ENCODE results near the gene CXCL8.
"Not testable (repeated sequence)": the region's sequence is repeated elsewhere in the genome, so short reads cannot be mapped to it uniquely, and the experiment has no call there.

CXCL8 gene

GRCh38 chr4:73740353-73740778 lies at the start of gene CXCL8:
TSS of gene CXCL8 (plus strand) at chr4:73740569. CDS start at chr4:73740659, 90 bp downstream.
- DNase-seq (ENCODE audit: low read depth), result peak; percentile 94
- TF ChIP-seq, protein P1, sequence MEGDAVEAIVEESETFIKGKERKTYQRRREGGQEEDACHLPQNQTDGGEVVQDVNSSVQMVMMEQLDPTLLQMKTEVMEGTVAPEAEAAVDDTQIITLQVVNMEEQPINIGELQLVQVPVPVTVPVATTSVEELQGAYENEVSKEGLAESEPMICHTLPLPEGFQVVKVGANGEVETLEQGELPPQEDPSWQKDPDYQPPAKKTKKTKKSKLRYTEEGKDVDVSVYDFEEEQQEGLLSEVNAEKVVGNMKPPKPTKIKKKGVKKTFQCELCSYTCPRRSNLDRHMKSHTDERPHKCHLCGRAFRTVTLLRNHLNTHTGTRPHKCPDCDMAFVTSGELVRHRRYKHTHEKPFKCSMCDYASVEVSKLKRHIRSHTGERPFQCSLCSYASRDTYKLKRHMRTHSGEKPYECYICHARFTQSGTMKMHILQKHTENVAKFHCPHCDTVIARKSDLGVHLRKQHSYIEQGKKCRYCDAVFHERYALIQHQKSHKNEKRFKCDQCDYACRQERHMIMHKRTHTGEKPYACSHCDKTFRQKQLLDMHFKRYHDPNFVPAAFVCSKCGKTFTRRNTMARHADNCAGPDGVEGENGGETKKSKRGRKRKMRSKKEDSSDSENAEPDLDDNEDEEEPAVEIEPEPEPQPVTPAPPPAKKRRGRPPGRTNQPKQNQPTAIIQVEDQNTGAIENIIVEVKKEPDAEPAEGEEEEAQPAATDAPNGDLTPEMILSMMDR (IDR thresholded peaks at IDR 0.05; ENCODE audit: insufficient read depth, low read depth, low read length, missing control alignments), result no peak
- no peak within 1 kb of the TSS for H3K4me3 ChIP-seq (ENCODE audit: low read length)

DNA sequence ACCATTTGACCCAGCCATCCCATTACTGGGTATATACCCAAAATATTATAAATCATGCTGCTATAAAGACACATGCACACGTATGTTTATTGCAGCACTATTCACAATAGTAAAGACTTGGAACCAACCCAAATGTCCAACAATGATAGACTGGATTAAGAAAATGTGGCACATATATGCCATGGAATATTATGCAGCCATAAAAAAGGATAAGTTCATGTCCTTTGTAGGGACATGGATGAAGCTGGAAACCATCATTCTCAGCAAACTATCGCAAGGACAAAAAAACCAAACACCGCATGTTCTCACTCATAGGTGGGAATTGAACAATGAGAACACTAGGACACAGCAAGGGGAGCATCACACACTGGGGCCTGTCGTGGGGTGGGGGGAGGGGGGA lies 49.2 kb upstream of the CXCL8 start:
- DNase-seq (ENCODE audit: low read depth); H3K4me3 ChIP-seq (ENCODE audit: low read length): not testable (repeated sequence)

- no peak for DNase-seq (ENCODE audit: low read depth)
- TF ChIP-seq, protein P1 (IDR thresholded peaks at IDR 0.05; ENCODE audit: insufficient read depth, low read depth, low read length, missing control alignments), result no peak
- no peak overlapping the region for H3K4me3 ChIP-seq (ENCODE audit: low read length)
These were observed 48.6 kb upstream of the CXCL8 start for GRCh38 chr4:73691759-73692158.

DNA sequence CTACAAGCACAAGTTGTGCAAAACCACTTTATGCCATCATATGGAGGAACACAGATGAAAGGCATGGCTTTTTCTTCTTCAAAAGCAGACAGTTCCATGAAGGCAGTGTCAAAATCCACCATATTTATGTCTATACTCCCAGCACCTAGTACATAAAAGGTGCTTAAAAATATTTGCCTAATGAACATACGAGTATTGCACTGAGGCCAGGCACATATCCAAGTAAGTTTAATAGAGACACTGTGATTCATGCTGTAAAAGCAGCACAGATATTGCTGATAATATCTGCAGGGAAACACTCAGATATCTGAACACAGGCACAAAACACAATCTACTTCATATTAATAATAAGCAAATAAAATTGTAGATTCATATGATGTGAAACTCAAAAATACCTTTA lies 48.1 kb upstream of the CXCL8 start:
- H3K4me3 ChIP-seq (ENCODE audit: low read length), result no peak overlapping the region
- DNase-seq (ENCODE audit: low read depth), result no peak
- TF ChIP-seq, protein P1 (IDR thresholded peaks at IDR 0.05; ENCODE audit: insufficient read depth, low read depth, low read length, missing control alignments), result no peak

DNA sequence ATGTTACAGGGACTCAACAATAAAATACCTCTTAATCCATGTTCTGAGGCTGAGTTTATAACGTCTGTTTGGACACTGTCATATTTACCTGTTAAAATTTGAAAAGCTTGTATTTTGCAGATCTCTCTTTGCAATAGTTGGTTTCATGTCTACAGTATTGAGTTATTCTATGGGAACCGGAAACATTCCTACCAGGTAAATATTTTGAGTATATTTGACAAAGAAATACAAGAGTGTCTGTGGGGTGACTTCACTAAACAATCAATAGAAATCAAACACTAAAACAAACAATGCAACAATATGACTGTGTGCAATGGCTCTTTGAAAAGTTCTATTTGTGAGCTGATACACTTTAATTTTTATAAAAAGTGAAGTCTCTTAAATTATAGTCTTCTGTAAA lies 47.7 kb upstream of the CXCL8 start:
- H3K4me3 ChIP-seq (ENCODE audit: low read length), result no peak overlapping the region
- TF ChIP-seq, protein P1 (IDR thresholded peaks at IDR 0.05; ENCODE audit: insufficient read depth, low read depth, low read length, missing control alignments), result no peak
- no peak for DNase-seq (ENCODE audit: low read depth)

DNA sequence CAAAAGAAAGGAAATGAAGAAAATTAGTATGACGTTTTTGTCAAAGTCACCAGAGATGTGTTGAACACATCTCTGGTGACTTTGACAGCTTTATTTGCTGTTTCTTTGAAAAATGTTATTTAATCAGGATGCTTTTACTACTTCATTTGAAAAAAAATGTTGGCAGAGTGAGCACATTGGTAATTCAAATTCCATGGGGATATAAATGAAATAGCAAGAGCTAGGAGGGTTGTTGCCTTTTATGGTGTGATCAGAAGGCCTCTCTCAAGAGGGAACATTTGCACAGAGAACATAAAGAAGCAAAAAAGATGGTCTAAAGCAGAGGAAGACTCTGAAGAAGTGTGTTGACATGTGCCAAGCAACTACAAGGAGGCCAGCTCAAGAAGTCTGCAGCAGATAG lies 46.6 kb upstream of the CXCL8 start:
- H3K4me3 ChIP-seq (ENCODE audit: low read length), result no peak overlapping the region
- DNase-seq (ENCODE audit: low read depth), result no peak
- TF ChIP-seq, protein P1 (IDR thresholded peaks at IDR 0.05; ENCODE audit: insufficient read depth, low read depth, low read length, missing control alignments), result no peak

DNA sequence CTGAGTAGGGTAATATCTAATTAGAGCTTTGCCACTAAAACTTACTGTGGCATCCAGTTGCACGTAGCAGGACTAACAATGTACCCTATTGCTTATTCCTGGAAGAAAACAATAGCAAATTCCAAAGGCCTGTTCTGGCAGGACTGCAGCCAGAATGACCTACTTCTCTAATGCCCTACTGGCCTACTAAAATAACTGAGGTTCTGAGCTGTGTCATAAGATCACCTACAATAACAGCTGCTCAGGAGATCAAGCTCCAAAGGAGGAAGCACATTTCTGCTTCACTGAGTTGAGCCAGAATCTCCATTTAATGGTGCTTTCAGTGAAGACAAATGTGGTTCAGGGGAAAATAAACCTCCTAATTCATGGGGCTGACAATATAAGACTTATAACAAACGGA lies 42.2 kb upstream of the CXCL8 start:
- H3K4me3 ChIP-seq (ENCODE audit: low read length), result no peak overlapping the region
- TF ChIP-seq, protein P1 (IDR thresholded peaks at IDR 0.05; ENCODE audit: insufficient read depth, low read depth, low read length, missing control alignments), result no peak
- peak; percentile 86 for DNase-seq (ENCODE audit: low read depth)
